Keratinocyte (primary cell): ENCODE results near the gene MPZ.

Source experiments
- EZH2 ChIP-seq: IDR thresholded peaks from one replicate; pipeline ENCODE4 v1.6.1; 2012; ENCODE audit warnings: inconsistent platforms, mild to moderate bottlenecking, low read length, moderate library complexity
- TF ChIP-seq, protein P1 (sequence below), 3 experiments: IDR thresholded peaks in 1 of 3; conservative IDR thresholded peaks in 1 of 3; optimal IDR thresholded peaks in 1 of 3; 2 replicates in 2 of 3; 3 replicates in 1 of 3; pipeline versions ENCODE3 to v1.5.1; 2011; ENCODE audit warnings: low read length in 3 of 3, mild to moderate bottlenecking in 3 of 3, moderate library complexity in 2 of 3, control low read depth in 1 of 3, inconsistent platforms in 1 of 3; ENCODE audit not compliant: insufficient read depth in 2 of 3; ENCODE audit errors: extremely low read depth in 1 of 3

DNA sequence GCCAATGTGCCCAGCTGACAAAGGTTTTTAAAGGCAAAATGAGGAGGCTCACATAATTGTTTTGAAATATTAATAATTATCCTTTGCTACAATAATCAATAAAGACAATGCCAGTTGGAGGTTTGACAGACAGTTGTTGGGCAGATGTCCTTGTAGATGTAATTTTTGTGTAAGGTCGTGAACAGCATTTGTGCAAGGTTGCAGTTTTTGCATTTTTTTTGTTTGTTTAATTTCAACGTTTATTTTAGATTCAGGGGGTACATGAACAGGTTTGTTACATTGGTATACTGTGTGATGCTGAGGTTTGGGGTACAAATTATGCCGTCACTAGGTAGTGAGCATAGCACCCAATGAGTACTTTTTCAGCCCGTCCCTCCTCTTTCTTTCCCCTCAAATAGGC is 9.3 kb downstream of the MPZ start:
- TF ChIP-seq, protein P1, sequence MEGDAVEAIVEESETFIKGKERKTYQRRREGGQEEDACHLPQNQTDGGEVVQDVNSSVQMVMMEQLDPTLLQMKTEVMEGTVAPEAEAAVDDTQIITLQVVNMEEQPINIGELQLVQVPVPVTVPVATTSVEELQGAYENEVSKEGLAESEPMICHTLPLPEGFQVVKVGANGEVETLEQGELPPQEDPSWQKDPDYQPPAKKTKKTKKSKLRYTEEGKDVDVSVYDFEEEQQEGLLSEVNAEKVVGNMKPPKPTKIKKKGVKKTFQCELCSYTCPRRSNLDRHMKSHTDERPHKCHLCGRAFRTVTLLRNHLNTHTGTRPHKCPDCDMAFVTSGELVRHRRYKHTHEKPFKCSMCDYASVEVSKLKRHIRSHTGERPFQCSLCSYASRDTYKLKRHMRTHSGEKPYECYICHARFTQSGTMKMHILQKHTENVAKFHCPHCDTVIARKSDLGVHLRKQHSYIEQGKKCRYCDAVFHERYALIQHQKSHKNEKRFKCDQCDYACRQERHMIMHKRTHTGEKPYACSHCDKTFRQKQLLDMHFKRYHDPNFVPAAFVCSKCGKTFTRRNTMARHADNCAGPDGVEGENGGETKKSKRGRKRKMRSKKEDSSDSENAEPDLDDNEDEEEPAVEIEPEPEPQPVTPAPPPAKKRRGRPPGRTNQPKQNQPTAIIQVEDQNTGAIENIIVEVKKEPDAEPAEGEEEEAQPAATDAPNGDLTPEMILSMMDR (optimal IDR thresholded peaks at IDR 0.05 in 1 of 3, IDR thresholded peaks at IDR 0.05 in 1 of 3, conservative IDR thresholded peaks at IDR 0.05 in 1 of 3; ENCODE audit: extremely low read depth in 1 of 3, insufficient read depth in 2 of 3, low read length in 3 of 3) = no peak
- TF ChIP-seq EZH2 = no peak
